PFSK-1 (cell line): ENCODE measurements around the gene GOLPH3.

ENCODE experiments used
- FOXP2 ChIP-seq: optimal IDR thresholded peaks from 2 replicates; pipeline ENCODE3; 2011; ENCODE audit warnings: borderline replicate concordance, control low read depth, inconsistent platforms; ENCODE audit not compliant: insufficient read depth; ENCODE audit errors: extremely low read length, extremely low read depth
- POLR2AphosphoS5 ChIP-seq: IDR thresholded peaks from 2 replicates; pipeline ENCODE4 v1.6.1; 2012; ENCODE audit warnings: low read depth, mild to moderate bottlenecking, control low read depth, low read length, moderate library complexity
- REST ChIP-seq, 2 experiments: IDR thresholded peaks; 2 replicates each; pipeline versions ENCODE4 v1.6.1 to v1.8.0; 2011 to 2012; ENCODE audit warnings: low read depth in 2 of 2, low read length in 2 of 2, control low read depth in 1 of 2, inconsistent platforms in 1 of 2, mild to moderate bottlenecking in 1 of 2, moderate library complexity in 1 of 2; ENCODE audit not compliant: insufficient read depth in 1 of 2
- SIN3A ChIP-seq: IDR thresholded peaks from 2 replicates; pipeline ENCODE4 v1.6.1; 2012; ENCODE audit warnings: mild to moderate bottlenecking, low read length, moderate library complexity, borderline replicate concordance; ENCODE audit not compliant: insufficient read depth
- TAF1 ChIP-seq: IDR thresholded peaks from 2 replicates; pipeline ENCODE4 v1.6.1; 2012; ENCODE audit warnings: low read length, control low read depth, borderline replicate concordance; ENCODE audit not compliant: insufficient read depth

GOLPH3 gene

DNA sequence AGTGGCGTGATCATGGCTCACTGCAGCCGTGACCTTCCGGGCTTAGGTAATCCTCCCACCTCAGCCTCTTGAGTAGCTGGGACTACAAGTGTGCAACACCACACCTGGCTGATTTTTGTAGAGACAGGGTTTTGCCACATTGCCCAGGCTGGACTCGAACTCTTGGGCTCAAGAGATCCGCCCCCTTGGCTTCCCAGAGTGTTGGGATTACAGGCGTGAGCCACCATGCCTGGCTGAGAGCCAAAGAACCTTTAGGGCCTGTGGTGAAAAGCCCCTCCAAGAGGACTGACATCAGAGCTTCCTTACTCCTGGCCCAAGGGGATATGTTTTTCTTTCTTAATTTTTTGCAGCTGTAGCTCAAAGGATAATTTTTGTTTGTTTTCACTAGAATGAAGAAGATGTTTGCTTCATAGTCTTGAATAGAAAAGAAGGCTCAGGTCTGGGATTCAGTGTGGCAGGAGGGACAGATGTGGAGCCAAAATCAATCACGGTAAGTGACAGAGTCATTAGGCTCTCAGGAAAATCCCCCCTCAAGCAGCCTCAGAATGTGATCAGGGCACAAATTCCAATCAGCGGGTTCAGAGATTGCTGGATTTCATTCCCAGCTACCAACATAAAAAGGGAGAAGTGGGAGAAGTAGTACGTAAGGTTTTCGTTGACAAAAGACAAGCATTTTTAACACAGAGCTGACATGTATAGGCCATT is 77.1 kb downstream of the GOLPH3 start:
- TF ChIP-seq TAF1 (no peak), POLR2AphosphoS5 (no peak), REST (IDR thresholded peaks at IDR 0.05; ENCODE audit: insufficient read depth in 1 of 2, low read depth in 2 of 2, low read length in 2 of 2) (no peak), FOXP2 (no peak), SIN3A (no peak)

- TF ChIP-seq SIN3A = no peak
- no peak for TF ChIP-seq FOXP2
- no peak for TF ChIP-seq TAF1
- no peak for TF ChIP-seq POLR2AphosphoS5
- TF ChIP-seq REST (IDR thresholded peaks at IDR 0.05; ENCODE audit: insufficient read depth in 1 of 2, low read depth in 2 of 2, low read length in 2 of 2) = no peak
These were observed 78.9 kb downstream of the GOLPH3 start for GRCh38 chr5:32095261-32095671.

DNA sequence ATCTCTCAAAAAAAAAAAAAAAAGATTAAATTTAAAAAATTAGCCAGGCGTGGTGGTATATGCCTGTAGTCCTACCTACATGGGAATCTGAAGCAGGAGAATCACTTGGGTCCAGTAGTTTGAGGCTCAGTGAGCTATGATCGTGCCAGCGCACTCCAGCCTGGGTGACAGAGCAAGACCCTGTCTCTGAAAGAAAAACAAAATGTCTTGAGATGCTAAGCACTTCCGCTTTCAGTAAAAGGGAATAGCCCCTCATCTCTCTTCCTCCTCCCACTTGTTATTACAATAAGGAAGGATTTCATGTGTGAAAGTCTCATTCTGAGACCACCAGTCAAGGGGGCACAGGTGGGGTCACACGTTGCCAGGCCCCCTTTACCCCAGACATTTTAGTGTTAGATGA is 79.4 kb downstream of the GOLPH3 start:
- TF ChIP-seq REST (IDR thresholded peaks at IDR 0.05; ENCODE audit: insufficient read depth in 1 of 2, low read depth in 2 of 2, low read length in 2 of 2) = no peak
- TF ChIP-seq SIN3A = no peak
- no peak for TF ChIP-seq FOXP2
- no peak for TF ChIP-seq TAF1
- no peak for TF ChIP-seq POLR2AphosphoS5

DNA sequence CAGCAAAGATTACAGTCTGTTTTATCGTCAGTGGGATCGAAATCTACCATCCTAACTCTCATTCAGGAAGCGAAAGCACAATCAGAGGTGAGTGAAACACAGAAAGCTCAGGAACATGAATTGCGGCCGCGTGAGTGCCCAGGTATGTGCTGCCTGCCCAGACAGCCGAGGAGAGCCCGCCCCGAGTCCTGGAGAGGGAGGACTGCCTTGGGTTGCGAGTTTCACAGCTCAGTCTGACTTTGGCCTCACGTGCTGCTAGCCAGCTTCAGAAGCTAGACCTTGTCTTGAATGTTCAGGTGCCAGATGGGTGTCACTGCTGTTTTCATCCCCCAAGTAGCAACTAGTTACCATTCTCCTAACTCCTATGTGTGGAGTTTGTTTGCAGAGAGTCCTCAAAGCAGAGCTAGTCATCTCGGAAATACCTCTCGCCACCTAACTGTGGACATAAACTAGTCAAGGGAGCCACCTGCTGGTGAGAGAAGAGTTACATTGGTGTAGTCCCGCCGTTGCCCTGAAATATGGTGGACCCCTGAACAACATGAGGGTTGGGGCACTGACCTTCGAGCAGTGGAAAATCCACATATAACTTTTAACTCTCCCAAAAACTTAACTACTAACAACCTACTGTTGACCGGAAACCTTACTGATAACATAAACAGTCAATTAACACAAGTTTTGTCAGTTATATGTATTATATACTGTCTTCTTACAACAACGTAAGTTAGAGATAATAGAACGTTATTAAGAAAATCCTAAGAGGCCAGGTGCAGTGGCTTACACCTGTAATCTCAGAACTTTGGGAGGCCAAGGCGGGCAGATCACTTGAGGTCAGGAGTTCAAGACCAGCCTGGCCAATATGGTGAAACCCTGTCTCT is 80.9 kb downstream of the GOLPH3 start:
- no peak for TF ChIP-seq SIN3A
- no peak for TF ChIP-seq REST (IDR thresholded peaks at IDR 0.05; ENCODE audit: insufficient read depth in 1 of 2, low read depth in 2 of 2, low read length in 2 of 2)
- no peak for TF ChIP-seq POLR2AphosphoS5
- no peak for TF ChIP-seq FOXP2
- no peak for TF ChIP-seq TAF1
